Hypothalamus (tissue), 51 donors: ENCODE measurements around the gene SND1.

Experiments used
- DNase-seq, 51 donors: peaks; one replicate each; lab custom pipeline; 2025; lab: John Stamatoyannopoulos, UW

Gene SND1

DNA sequence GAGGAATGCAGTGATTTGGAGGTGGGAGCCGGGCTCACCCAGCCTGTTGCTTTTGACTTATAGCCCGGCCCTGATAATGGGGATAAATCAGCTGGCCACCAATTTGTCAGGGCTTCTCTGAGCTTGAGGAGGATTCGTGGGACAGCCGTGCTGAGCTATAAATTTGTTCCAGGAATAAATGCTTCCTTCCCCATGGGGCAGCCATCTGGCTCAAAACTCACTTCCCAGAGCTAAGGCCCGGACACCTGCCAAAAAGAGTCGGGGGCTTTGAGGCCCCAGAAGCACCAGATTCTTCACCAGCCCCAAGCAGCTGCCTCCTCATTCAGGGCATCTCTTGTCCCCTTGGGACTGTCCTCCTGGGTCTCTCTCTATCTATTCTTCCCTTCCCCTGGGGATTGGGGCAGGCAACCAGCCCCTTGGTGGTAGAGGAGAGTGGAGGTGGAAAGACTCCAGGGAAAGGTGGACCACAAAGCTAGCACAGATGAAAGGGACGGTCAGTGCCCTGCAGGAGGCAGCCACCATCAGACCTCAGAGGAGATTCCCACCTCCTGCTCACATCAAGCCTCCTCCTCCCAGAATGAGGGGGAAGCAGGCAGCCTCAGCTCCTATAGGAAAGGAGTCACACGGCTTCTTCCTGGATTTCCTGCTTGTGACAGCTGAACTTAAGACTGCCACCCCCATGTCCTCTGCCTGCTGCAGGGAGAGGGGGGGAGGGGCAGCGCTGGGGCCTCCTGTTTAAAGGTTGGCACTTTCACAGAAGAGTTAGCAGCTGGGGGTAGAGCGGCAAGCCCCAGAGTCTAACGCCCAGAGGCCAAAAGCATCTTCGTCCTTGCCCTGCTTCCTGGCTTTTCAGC lies 423.5 kb downstream of the SND1 start:
- DNase-seq = peak in 4 of 51 donors; percentile 20 to 52 (median 35)

DNA sequence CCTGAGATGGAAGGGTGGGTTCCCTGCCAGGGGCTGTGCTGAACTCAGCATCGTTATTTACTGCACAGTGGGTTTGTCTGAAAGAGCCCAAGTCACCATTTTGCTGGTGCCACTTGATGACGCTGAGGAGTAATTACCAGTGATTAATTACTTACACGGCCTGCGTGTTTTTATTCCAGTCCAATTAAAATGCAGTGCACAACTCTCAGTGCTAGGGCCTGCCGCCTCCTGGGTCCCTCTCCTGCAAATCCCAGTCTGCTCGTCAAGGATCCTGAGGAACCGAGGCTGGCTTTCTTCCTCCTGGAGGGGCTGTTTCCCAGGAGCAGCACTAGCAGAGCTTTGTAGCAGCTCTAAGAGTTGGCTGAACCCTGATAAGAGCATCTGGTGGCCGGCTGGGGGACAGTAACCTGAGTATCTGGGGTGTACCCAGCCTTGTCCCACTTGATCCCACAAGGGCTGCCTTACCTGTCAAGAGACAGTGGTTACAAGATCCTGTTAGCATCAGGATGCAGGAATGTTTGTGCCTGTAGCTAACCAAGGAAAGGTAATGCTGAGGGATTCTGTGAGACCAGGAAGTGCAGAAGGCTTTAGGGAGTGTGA lies 424.3 kb downstream of the SND1 start:
- DNase-seq = peak in 7 of 51 donors; percentile 8 to 42 (median 17)

DNA sequence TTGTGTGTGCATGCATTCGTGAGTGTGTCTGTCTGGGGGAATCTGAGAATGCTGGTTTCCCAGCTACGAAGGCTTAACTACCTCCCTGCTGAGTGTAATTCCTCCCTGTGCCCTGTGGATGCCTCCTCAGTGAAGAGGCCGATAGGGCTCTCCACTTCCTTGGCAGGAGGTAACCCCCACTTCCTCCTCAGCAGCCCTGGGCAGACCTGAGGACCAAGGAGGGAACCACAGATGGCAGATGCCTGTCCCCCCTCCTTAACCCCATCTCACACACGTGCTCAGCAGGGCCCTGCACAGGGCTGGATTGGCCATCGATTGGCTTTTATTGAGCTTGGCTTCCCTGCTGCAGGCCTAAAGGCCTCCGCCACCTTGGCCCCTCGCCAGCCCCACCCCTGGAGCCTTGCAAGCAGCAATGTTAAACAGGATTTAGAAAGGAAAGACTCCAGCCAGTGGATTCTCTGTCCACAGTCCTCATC lies 424.8 kb downstream of the SND1 start:
- DNase-seq = peak in 15 of 51 donors; percentile 7 to 45 (median 16)

GRCh38 chr7:128078309-128078708 lies 426.3 kb downstream of the SND1 start:
- DNase-seq = no peak

DNA sequence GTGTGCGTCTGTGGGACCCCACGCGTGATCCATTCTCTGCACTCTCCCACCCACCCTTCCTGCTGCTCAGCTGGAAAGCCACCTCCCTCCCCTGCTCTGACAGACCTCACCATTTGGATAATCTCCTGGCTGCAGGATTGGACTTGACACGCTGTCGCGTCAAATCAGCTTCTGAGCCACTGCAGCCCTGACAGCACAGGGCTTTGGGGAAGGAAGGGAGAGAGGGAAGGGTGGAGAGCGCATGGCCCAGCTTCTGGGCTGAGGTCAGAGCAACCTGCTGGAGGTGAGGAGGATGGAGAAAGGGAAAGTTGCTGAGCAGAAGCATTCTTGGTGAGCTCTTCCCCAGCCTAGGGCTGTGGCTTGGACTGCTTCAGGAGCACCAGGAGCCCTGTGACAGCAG lies 428.2 kb downstream of the SND1 start:
- DNase-seq = no peak

DNA sequence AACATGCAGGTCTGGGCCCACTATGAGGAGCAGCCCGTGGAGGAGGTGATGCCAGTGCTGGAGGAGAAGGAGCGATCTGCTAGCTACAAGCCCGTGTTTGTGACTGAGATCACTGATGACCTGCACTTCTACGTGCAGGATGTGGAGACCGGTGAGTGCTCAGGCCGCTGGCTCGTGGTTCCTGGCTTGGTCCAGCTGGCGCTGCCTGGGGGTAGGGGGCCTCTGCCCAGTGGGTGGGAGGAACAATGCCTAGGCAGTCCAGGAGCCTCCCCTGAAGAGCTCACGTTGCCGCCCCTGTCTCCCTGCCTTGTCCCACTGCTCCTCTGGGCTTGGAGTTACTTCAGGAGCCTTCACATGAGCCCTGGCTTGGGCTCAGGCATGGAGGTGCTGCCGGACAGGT lies 429.4 kb downstream of the SND1 start:
- DNase-seq = no peak

DNA sequence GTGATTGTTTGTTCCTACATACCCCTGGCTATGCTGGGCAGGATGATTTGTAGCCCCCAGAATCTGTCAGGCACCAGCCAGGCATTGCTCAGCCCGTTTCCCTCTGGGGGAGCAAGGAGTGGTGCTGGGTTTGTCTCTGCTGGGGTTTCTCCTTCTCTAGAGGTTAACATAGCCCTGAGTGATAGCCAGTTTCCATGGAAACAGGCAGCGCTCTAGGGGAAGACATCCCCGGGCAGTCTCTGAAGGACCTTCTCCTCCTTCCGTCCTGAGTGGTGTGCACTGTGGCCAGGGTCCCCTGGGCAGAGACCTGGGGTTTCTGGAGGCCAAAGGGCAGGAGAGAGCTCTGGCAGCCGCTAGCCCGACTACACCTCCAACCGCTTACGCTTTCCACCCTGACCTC lies 429.8 kb downstream of the SND1 start:
- DNase-seq = no peak

- DNase-seq = peak in 7 of 51 donors; percentile 18 to 30 (median 24)
Measured at GRCh38 chr7:128082431-128082830, 430.4 kb downstream of the SND1 start.

DNA sequence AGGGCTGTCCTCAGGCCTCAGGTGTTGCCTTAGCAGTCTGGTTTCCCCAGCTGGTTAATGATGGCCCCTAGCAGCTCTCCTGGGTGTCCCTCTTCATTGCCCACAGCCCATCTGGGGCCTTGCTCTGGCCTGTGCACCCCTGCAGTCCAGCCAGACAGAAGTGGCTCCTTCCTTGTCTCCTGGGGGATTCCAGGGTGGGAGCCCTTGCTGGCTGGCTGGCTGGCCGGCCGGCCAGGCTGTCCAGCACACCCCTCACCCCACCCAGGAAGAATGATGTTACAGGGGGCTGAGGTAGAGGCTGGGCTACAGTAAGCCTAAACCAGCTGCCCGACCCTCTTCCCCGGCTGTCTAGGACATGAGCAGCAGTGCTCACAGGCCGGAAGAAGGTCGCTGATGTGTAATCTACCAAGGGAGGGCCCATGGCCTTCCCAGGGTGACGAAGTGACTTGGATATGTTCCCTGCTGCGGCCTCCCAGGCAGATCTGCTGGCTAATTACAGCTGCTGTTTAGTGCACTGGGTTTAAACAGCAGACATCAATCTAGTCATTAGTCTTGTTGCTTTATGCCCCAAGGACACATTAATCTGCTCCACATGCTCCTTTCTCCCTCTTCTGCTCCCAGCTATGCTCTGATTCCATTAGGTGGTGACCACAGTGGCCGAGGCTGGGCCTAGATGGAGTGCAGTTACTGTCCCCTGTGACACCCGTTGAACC lies 433.1 kb downstream of the SND1 start:
- DNase-seq = no peak

GRCh38 chr7:128090492-128090891 lies 438.5 kb downstream of the SND1 start:
- DNase-seq = no peak

GRCh38 chr7:128091106-128091505 lies 439.1 kb downstream of the SND1 start:
- peak in 5 of 51 donors; percentile 7 to 21 (median 14) for DNase-seq

DNA sequence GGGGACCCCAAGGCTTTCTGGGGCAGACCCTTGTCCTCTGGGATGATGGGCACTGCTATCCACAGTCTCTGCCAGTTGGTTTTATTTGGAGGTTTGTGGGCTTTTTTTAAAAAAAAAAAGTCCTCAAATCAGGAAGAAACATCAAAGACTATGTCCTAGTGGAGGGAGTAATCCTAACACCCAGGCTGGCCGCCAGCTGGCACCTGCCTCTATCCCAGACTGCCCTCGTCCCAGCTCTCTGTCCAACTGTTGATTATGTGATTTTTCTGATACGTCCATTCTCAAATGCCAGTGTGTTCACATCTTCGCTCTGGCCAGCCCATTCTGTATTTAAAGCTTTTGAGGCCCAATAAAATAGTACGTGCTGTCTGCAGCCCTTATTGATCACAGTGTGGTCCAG lies 440.2 kb downstream of the SND1 start:
- DNase-seq = no peak

DNA sequence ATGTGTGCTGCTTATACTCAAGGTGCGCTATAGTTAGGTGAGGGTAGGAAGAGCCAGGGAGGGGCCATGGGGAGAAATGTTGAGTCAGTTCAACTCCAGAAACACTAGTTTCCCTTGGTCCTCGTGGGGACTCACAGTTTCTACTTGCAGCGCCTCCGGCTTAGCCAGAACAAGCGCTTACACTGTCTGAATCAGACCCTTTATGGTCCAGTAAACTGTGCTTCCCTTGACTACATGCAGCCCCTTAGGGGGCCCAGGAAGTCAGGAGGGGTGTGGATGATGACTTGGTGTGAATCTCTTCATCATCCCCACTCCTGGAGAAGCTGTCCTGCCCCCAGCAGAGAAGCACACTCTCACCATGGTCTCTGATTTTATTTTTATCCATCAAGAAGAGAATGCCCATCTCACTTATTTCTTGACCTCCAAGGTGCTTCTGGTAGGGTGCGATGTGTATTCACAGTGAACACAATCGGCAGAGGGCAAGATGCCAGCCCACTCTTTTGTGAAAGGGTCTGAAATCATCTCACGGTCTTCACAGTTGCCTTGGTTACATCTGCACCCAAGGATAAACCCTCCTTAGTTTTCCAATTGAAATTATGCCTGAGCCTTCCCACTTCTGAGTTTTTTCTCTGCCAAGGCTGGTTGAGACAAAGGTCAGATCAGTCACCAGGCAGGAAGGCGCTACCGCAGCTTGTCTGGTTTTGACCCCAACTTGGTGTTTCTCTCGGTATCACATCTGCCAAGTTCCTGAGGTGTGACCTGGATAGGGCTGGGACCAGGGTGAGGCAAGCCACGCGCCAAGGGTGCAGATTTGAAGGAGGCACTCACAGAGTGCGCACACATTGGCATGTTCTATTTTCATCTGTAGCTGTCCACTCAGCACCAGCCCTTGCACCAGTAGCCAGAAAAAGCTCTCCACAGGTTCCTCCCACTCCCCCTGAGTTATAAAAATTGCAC lies 441.9 kb downstream of the SND1 start:
- DNase-seq = peak in 10 of 51 donors; percentile 25 to 72 (median 35)

GRCh38 chr7:128094686-128095085 lies 442.7 kb downstream of the SND1 start:
- no peak for DNase-seq

GRCh38 chr7:128097211-128097731 lies 445.3 kb downstream of the SND1 start:
- no peak for DNase-seq

- no peak for DNase-seq
Measured at GRCh38 chr7:128098629-128099028, 446.6 kb downstream of the SND1 start.

DNA sequence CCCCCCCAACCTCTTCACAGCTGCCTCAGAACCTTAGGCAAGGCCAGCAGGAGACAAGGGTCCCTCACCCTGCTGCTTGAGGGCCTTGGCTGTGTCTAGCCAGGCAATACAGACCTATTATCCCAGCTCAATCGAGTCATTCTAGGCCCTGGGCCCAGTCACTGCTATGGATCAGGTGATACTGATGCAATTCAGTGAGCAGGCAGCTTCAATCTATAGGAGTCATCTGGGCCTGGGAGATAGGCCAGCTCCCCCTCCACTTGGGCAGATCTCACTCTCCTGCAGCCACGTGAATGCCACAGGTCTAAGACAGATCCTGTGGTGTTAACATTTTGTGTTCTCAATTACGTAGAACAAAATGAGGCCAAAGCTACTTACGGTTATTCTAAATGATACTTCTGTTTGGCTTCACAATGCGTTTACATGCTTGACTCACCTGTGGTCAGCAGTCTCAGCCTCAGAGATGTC lies 447.2 kb downstream of the SND1 start:
- DNase-seq = no peak

- DNase-seq = no peak
Measured at GRCh38 chr7:128100225-128100948, 448.4 kb downstream of the SND1 start.
